Natural killer cell (primary cell): Measurements from ENCODE around the gene PGC. TPM values are rescaled to one million over a fixed set of nuclear protein-coding genes. Genes with fewer than 3 reads are reported as not detected.

ENCODE experiments used
- ATAC-seq, 3 donors: fragments of 150-1000 bp in 2 of 3; fragments of 200-7000 bp in 1 of 3; cut with Tn5 transposase; 1 replicate in 1 of 3; 2 replicates in 2 of 3; pipeline ENCODE4 v1.10.0; 2021; ENCODE audit warnings: mild to moderate bottlenecking in 2 of 3, moderate library complexity in 2 of 3
- DNase-seq, 2 donors: peaks; one replicate each; pipeline versions ENCODE4 v3.0.0 to v3.0.0-alpha.2; 2013 to 2021; ENCODE audit warnings: mixed read lengths in 1 of 2
- H3K27ac ChIP-seq: one replicate; pipeline ENCODE4 v1.5.1; 2013; ENCODE audit warnings: mild to moderate bottlenecking, low read length
- H3K27me3 ChIP-seq: one replicate; pipeline ENCODE4 v1.6.1; 2013; ENCODE audit warnings: low read length; ENCODE audit not compliant: control insufficient read depth, insufficient read depth
- H3K36me3 ChIP-seq: one replicate; pipeline ENCODE4 v1.6.1; 2013; ENCODE audit warnings: low read length; ENCODE audit not compliant: control insufficient read depth, insufficient read depth
- H3K4me1 ChIP-seq: one replicate; pipeline ENCODE4 v1.6.1; 2013; ENCODE audit warnings: low read length; ENCODE audit not compliant: control insufficient read depth, insufficient read depth
- H3K4me3 ChIP-seq: one replicate; pipeline ENCODE4 v1.5.1; 2013; ENCODE audit warnings: low read length
- H3K9me3 ChIP-seq: one replicate; pipeline ENCODE4 v1.6.1; 2013; ENCODE audit warnings: low read length; ENCODE audit not compliant: control insufficient read depth, insufficient read depth
- H3K27ac Mint-ChIP-seq, 2 donors: one replicate each; pipeline ENCODE4 v1.8.0; 2022; ENCODE audit warnings: mild to moderate bottlenecking in 2 of 2, mixed read lengths in 2 of 2, moderate library complexity in 1 of 2
- H3K27me3 Mint-ChIP-seq, 2 donors: one replicate each; pipeline ENCODE4 v1.8.0; 2022; ENCODE audit warnings: low read depth in 2 of 2, mixed read lengths in 2 of 2
- H3K36me3 Mint-ChIP-seq: one replicate; pipeline ENCODE4 v1.8.0; 2022; ENCODE audit warnings: mixed read lengths
- H3K4me1 Mint-ChIP-seq, 2 donors: one replicate each; pipeline ENCODE4 v1.8.0; 2022; ENCODE audit warnings: mixed read lengths in 2 of 2
- H3K4me3 Mint-ChIP-seq: one replicate; pipeline ENCODE4 v1.8.0; 2022; ENCODE audit warnings: mild to moderate bottlenecking, moderate library complexity, mixed read lengths
- H3K9me3 Mint-ChIP-seq, 2 donors: one replicate each; pipeline ENCODE4 v1.8.0; 2022; ENCODE audit warnings: mixed read lengths in 2 of 2
- WGBS: methylation state at CpG from one replicate; pipeline ENCODE4 v1.1.7; 2013; ENCODE audit warnings: missing lambda C conversion rate; ENCODE audit not compliant: insufficient coverage; 5-methylcytosine and 5-hydroxymethylcytosine counted together
- intact Hi-C: fragments of 100-400 bp; cut with micrococcal nuclease; formaldehyde crosslinking; loops from one replicate; pipeline ENCODE4 v1.14.2; 2022
- total RNA-seq, 4 donors: library from RNA; stranded (reverse); fragments of 120-200 nt in 1 of 4; gene quantifications; one replicate each; pipeline versions ENCODE4 v1.2.3 to v1.2.4, GENCODE V29; 2013 to 2022
- TF ChIP-seq, protein P1 (sequence below): fragments of 200-600 bp; IDR thresholded peaks from one replicate; pipeline ENCODE4 v1.8.0; 2022; ENCODE audit warnings: antibody characterized with exemption

The PGC gene
- total RNA-seq, 3 donors from 2014 or later (not counting 1 experiment from before 2014, with no cell fraction given): not detected

DNA sequence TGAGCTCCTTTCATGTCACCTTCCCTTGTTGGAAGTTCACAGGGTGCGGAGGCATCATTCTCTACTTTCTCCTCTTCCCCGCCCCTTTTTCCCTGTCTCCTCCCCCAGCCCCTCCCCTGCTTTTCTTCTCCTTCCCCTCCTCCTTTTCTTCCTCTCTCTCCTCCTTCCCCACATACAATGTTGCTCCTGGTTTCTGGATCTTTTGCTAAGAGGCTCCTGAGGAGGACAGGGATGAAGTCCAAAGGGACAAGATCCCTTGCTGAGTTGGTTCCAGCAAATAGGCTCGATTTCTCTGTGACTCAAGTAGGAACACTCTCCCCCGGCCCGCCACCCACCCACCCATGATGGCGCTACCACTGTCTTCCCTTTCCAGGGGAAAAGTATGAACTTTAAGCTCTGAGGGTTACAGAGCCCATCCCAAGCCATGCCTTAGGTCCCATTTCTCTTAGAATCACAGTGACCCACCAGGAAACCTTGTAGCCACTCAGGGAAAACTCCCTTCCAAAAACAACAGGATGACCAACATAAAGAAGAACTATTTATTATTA is 10.9 kb downstream of the PGC start:
- 91% methylated on average over 6 of the region's 6 CpGs for WGBS
- Histone ChIP-seq H3K4me1 (peaks cover 32% of the 10 kb centered on the region), H3K27ac (no peak overlapping the region), H3K27me3 (no peaks in the 10 kb centered on the region), H3K36me3 (no peaks in the 10 kb centered on the region), H3K9me3 (no peaks in the 10 kb centered on the region), H3K4me3 (no peak overlapping the region)
- H3K27me3 Mint-ChIP-seq: no peaks in the 10 kb centered on the region
- no peaks in the 10 kb centered on the region for H3K9me3 Mint-ChIP-seq
- TF ChIP-seq, protein P1, sequence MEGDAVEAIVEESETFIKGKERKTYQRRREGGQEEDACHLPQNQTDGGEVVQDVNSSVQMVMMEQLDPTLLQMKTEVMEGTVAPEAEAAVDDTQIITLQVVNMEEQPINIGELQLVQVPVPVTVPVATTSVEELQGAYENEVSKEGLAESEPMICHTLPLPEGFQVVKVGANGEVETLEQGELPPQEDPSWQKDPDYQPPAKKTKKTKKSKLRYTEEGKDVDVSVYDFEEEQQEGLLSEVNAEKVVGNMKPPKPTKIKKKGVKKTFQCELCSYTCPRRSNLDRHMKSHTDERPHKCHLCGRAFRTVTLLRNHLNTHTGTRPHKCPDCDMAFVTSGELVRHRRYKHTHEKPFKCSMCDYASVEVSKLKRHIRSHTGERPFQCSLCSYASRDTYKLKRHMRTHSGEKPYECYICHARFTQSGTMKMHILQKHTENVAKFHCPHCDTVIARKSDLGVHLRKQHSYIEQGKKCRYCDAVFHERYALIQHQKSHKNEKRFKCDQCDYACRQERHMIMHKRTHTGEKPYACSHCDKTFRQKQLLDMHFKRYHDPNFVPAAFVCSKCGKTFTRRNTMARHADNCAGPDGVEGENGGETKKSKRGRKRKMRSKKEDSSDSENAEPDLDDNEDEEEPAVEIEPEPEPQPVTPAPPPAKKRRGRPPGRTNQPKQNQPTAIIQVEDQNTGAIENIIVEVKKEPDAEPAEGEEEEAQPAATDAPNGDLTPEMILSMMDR: no peak
- H3K36me3 Mint-ChIP-seq: no peaks in the 10 kb centered on the region
- intact Hi-C loops: no loop called here
- DNase-seq: no peak
- ATAC-seq: no peak
- H3K27ac Mint-ChIP-seq: peak overlapping the region in 1 of 2 donors; percentile 75
- H3K4me3 Mint-ChIP-seq: peak overlapping the region; percentile 81
- peaks cover 18 to 24% of the 10 kb centered on the region in 2 donors for H3K4me1 Mint-ChIP-seq

- peak within 1 kb of the TSS; percentile 88 to 95 for H3K27ac Mint-ChIP-seq
- peaks cover 24 to 31% of the 10 kb centered on the region in 2 donors for H3K4me1 Mint-ChIP-seq
- intact Hi-C loops: loop anchor here (1.0 to 2.0 kb wide), 2 partner anchors 51 to 482 kb away; partner anchors contain the start of genes MRPS10 and TOMM6
- ATAC-seq (peak; percentile 50 to 79 (median 63)), DNase-seq (peak; percentile 96)
- 7% methylated on average over 50 of the region's 50 CpGs for WGBS
- H3K9me3 Mint-ChIP-seq: no peaks in the 10 kb centered on the region
- no peaks in the 10 kb centered on the region for H3K36me3 Mint-ChIP-seq
- Histone ChIP-seq H3K27me3 (no peaks in the 10 kb centered on the region), H3K4me3 (peak within 1 kb of the TSS; percentile 74), H3K9me3 (no peaks in the 10 kb centered on the region), H3K36me3 (no peaks in the 10 kb centered on the region), H3K27ac (peak within 1 kb of the TSS; percentile 89), H3K4me1 (peaks cover 39% of the 10 kb centered on the region)
- H3K4me3 Mint-ChIP-seq: peak within 1 kb of the TSS; percentile 81
- TF ChIP-seq, protein P1: peak; percentile 72
- no peaks in the 10 kb centered on the region for H3K27me3 Mint-ChIP-seq
Observed at GRCh38 chr6:41735427-41736185, 11.6 kb downstream of the PGC start, which contains the start of gene TFEB. TFEB (minus strand) TSS chr6:41735608; CDS start chr6:41691213, 44,395 bp downstream.

DNA sequence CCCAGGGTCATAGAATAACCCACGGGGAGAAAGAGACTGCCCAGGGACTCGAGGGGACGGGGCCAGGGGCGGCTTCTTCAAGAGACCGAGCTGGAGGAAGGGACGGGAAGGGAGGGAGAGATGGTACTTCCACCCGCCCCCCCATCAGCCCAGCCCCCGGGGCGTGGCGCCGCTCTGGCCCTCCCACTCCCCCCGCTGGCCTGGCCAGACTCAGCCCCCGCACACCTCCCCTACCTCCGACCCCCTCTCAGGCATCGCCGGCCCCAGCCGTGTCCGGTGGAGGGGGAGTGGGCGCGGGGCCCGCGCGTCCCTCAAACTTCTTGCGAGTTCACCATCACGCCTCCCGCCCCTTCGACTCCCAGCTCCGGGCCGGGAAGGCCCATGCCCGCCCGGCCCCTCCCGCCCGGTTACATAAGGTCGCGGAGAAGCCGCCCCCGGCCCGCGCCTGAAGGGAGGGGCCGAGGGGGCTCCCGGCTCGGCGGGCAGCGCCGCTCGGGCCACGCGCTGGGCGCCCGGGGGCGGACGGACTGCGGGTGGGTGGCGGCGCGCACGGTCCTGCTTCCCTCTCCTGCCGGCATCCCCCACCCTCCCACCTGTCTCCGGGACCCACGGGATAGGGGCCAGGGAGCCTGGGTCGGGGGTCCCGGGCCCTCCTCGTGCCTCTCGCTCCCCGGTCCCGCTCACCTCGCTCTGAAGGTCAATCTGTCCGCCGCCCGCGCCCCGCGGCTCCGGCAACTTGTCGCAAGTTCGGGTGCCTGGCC is 12.4 kb downstream of the PGC start:
- WGBS: under 1% methylated on average over 67 of the region's 76 CpGs
- no peaks in the 10 kb centered on the region for H3K9me3 Mint-ChIP-seq
- intact Hi-C loops: loop anchor here (1.0 to 5.0 kb wide), 4 partner anchors 38 to 482 kb away; partner anchors contain the start of genes MRPS10 and TOMM6

More for the DNA sequence above, 12.4 kb downstream of the PGC start:
- no peaks in the 10 kb centered on the region for H3K9me3 ChIP-seq
- H3K27ac Mint-ChIP-seq: peak overlapping the region; percentile 88 to 95
- peak overlapping the region; percentile 74 for H3K4me3 ChIP-seq
- peaks cover 46% of the 10 kb centered on the region for H3K4me1 ChIP-seq
- no peaks in the 10 kb centered on the region for H3K27me3 Mint-ChIP-seq
- H3K36me3 Mint-ChIP-seq: no peaks in the 10 kb centered on the region
- H3K27ac ChIP-seq: peak overlapping the region; percentile 89
- DNase-seq (peak; percentile 74 to 80), ATAC-seq (peak; percentile 37 to 70 (median 56))
- no peaks in the 10 kb centered on the region for H3K27me3 ChIP-seq
- H3K4me1 Mint-ChIP-seq: peaks cover 32 to 39% of the 10 kb centered on the region in 2 donors
- H3K36me3 ChIP-seq: peaks cover 2% of the 10 kb centered on the region
- peak overlapping the region; percentile 81 for H3K4me3 Mint-ChIP-seq
- TF ChIP-seq, protein P1: no peak
